ENCODE data around the gene PLEKHA8.

The PLEKHA8 gene

DNA sequence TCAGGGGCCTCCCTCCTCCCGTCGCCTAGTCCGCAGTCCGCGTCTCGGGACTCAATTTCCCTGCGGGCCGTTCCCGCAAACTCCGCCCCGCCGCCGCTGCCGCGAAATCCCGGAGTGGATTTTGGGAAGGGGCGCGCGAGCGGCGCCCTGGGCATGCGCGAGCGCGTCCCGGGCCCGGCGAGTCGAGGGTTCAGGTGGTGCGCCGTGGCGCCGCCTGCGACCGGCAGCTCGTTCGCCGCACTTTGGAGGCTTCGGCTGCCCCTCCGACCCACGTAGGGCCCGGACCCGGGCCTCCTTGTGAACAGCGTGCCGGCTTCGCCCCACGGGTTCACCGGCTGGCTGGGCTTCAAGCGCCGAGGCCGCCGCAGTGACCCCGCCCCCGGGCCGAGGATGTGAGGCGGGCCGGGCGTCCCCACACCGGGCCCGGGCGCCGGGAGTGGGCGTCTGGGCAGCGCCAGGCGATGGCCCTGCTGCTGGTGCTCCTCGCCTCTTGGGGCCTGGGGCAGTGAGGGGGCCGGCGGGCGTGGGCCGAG, at the start of gene PLEKHA8:
TSS of gene PLEKHA8 (plus strand) at position 197 of the 533 bp plus-strand sequence. CDS start 351 bp downstream, outside the sequence.
- peak; percentile 95 for DNase-seq

- no peak for DNase-seq
Measured at GRCh38 chr7:29980151-29980550, 48.1 kb upstream of the PLEKHA8 start.

DNA sequence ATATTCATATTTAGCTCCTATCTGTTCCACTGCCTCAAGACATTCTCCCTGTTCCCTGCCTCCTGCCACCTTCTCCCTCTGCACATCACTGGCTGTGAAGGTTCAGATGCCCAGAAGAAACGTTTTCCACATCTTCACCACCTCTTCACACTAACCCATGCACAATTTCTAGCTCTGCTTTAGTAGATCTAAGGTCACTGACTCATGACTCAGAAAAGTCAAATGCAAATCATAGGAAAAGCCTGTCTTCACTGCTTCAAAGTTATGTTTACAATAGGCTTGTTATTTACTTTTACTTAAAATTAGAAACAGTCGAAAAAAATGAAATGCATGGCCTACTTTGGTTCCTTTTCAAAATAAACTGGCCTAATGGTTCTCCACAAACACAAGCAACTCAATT, 41.1 kb upstream of the PLEKHA8 start:
- DNase-seq, result peak; percentile 21

DNA sequence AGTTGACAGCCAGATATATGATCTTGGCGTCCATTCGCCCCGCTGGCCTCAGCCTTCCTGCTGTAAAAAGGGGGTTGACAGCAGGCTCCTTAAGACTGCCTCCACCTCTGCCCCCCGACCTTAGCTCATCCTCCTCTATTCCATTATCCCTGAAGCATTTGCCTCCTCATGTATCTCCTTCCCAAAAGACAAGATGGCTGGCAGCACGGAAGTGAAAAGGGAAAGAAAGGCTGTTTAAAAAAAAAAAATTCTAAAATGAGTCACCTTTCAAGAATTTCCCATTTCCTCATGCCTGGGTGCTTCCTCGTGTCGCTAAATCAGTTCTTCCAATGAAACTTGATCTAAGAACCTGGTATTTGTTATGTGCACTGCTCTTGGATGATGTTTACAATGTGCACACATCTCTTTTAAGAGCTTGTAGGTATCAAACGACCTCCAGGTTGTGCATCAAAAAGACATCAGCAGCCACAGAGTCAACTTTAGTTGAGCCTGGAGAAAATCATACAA, 40.3 kb upstream of the PLEKHA8 start:
- DNase-seq, result peak; percentile 39

GRCh38 chr7:29988424-29989256, 39.6 kb upstream of the PLEKHA8 start:
- DNase-seq, result peak; percentile 84

DNA sequence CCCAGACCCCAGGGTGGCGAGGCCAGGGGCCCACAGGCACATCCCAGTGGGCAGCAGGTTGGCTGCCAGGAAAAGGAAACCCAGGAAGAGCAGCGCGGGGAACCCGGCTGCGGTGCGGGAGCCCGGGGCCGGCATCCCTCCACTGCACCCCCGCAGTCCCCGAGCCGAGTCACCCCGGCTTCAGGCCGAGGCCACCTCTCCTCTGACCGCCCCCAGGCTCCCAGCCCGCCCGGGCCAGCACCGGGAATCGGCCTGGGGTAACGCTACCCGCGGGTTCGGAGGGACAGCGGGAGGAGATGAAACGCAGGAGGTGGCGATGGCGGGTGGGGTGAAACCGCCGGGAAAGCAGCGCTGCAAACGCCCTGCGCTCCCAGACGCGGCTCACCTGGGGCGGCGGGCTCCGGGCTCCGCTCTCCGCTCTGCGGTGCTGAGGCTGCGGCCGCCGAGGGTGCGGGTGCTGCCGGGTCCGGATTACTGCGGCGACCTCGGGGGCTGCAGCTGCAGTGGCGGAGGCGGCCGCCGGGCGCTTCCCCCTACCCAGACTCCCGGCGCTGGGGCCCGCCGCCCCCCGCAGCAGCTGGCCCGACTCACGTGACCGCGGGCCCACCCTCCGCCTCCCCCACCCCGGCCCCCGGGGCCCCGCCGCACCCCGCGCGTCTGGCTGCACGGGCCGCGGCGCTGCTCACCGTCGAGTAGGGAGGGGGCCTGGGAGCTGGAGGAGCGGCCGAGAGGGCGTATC, 38.8 kb upstream of the PLEKHA8 start, which contains the start of gene SCRN1:
TSS of gene SCRN1 (minus strand) at position 545 of the 739 bp plus-strand sequence. CDS start 20,734 bp downstream, outside the sequence.
- peak; percentile 74 for DNase-seq

GRCh38 chr7:29990931-29991330, 37.3 kb upstream of the PLEKHA8 start:
- DNase-seq, result no peak

GRCh38 chr7:29991937-29992336, 36.3 kb upstream of the PLEKHA8 start:
- DNase-seq, result no peak

DNA sequence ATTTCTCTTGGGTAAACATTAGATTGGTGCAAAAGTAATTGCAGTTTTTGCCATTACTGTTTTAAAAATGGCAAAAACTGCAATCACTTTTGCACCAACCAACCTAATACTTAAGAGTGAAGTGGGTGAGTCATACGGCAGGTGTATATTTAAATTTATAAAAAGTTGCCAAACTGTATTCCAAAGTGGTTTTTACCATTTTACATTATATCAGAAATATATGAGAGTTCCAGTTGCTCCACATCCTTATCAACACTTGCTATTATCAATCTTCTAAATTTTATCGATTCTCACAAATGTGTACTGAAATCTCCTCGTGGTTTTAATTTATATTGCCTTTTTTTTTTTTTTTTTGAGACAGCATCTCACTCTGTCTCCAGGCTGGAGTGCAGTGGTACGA, 35.1 kb upstream of the PLEKHA8 start:
- no peak for DNase-seq

- no peak for DNase-seq
Measured at GRCh38 chr7:29995652-29996051, 32.6 kb upstream of the PLEKHA8 start.

DNA sequence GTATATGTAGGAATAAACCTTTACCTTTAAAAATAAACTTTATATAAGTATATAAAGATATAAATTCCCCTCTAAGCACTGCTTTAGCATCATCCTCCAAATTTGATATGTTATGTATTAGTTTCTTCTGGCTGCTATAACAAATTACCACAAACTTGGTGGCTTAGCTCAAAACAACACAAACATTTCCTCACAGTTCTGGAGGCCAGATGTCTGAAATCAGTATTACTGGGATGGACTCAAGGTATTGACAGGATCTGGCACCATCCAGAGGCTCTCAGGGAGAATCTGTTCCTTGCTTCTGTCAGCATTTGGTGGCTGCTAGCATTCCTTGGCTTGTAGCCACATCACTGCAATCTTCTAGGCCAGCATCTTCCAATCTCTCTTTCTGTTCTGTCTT, 31.9 kb upstream of the PLEKHA8 start:
- no peak for DNase-seq

DNA sequence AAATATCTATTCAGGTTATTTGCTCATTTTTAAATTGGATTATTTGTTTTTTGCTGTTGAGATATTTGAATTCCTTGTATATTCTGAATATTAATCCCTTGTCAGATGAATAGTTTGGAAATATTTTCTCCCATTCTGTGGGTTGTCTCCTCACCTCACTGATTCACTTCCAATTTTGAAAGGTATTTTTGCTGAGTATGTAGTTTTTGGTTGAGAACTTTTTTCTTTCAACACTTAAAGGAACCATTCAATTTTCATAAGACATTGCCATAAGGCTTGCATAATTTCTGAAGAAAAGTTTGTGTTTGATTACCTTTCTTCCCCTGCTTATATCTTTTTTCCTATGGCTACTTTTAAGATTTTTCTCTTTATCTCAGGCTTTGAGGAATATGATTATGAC, 29.7 kb upstream of the PLEKHA8 start:
- no peak for DNase-seq

DNA sequence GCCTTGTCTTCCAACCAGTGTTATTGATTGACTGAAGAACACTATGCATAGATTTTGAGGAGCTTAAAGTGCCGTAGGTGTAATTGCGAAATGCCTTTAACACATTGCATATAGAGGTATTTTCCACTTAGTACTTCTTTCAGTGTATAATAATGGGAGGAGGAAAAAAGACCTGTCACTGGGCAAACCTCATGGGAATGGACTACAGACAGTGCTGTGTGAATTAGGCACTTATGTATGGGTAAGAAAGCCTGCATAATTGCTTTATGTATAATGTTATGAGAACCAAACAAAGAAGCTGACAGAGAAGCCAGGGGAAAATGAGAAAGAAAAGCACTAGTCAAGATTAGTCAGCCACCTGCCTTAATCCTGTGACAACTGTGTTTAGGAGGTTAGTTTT, 26.2 kb upstream of the PLEKHA8 start:
- no peak for DNase-seq

- DNase-seq, result no peak
Measured at GRCh38 chr7:30003098-30003497, 25.1 kb upstream of the PLEKHA8 start.

- DNase-seq, result no peak
Measured at GRCh38 chr7:30005464-30005863, 22.7 kb upstream of the PLEKHA8 start.

DNA sequence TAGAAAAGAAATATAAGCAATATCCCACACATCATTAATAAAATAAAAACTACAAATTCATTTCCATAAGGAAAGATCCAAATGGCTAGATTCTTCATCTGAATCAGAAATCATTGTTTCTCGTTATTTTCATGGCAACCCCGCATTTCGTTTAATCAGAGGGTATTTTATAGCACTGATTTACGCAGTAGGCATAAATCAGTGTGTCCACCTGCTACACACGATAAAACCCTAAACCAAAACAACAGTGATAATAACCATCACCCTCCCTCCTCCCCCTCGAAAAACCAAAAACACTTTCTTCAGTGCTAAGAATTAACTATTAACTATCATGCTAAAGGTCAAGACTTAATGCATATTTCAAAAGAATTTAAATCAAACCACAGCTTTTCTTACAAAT, 18.2 kb upstream of the PLEKHA8 start:
- no peak for DNase-seq

- DNase-seq, result no peak
Measured at GRCh38 chr7:30012757-30013156, 15.5 kb upstream of the PLEKHA8 start.

GRCh38 chr7:30018451-30018850, 9.8 kb upstream of the PLEKHA8 start:
- no peak for DNase-seq

DNA sequence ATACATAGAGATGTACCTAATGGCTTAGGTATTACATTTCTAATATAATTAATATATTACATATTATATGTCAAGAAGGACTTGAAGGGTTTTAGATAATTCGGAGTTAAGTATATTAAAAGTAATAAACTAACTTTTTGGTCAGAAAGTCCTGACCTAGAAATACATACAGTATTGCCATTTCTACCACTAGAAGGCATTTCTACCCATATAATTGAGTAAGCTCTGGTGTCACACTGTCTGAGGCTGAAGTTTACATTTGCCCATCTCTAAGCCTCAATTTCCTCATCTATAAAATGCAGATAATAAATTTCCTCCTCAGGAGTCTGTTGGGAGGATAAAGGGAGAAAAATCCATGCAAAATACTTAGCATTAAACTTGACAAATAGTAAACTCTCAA, 8.8 kb upstream of the PLEKHA8 start:
- peak; percentile 30 for DNase-seq

- no peak for DNase-seq
Measured at GRCh38 chr7:30019960-30020359, 8.3 kb upstream of the PLEKHA8 start.

- DNase-seq, result no peak
Measured at GRCh38 chr7:30020535-30020934, 7.7 kb upstream of the PLEKHA8 start.

GRCh38 chr7:30022991-30023390, 5.2 kb upstream of the PLEKHA8 start:
- no peak for DNase-seq

DNA sequence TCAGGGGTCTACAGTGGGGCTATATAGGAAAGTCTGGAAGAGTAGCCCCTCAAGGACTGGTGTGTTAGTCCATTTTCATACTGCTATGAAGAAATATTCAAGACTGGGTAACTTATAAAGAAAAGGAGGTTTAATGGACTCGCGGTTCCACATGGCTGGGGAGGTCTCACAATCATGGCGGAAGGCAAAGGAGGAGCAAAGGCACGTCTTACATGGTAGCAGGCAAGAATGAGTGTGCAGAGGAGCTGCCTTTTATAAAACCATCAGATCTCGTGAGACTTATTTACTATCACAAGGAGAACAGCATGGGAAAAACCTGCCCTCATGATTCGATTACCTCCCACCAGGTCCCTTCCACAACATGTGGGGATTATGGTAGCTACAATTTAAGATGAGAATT, 4.7 kb upstream of the PLEKHA8 start:
- no peak for DNase-seq
